Measurements from ENCODE around the gene NDRG3. TPM values are rescaled to one million over a fixed set of nuclear protein-coding genes. Genes with fewer than 3 reads are reported as not detected.
A peak's percentile ranks its signal among the peaks of the same experiment; 100 is the strongest.
"Not testable (repeated sequence)": the region's sequence is repeated elsewhere in the genome, so short reads cannot be mapped to it uniquely, and the experiment has no call there.

NDRG3 gene
- total RNA-seq, 1 experiment from 2014 or later = 18.3 TPM

- not testable (repeated sequence) for DNase-seq (ENCODE audit: low read depth)
Observed at GRCh38 chr20:36695467-36695866, 50.4 kb downstream of the NDRG3 start.

- DNase-seq (ENCODE audit: low read depth) = no peak
Observed at GRCh38 chr20:36688630-36689029, 57.3 kb downstream of the NDRG3 start.

GRCh38 chr20:36687850-36688249 is 58.0 kb downstream of the NDRG3 start:
- no peak for DNase-seq (ENCODE audit: low read depth)

- no peak for DNase-seq (ENCODE audit: low read depth)
Observed at GRCh38 chr20:36686944-36687343, 58.9 kb downstream of the NDRG3 start.

GRCh38 chr20:36686504-36686903 is 59.4 kb downstream of the NDRG3 start:
- no peak for DNase-seq (ENCODE audit: low read depth)

- no peak for DNase-seq (ENCODE audit: low read depth)
Observed at GRCh38 chr20:36684747-36685146, 61.1 kb downstream of the NDRG3 start.

GRCh38 chr20:36682311-36682710 is 63.6 kb downstream of the NDRG3 start:
- DNase-seq (ENCODE audit: low read depth) = no peak

- no peak for DNase-seq (ENCODE audit: low read depth)
Observed at GRCh38 chr20:36677422-36677771, 68.5 kb downstream of the NDRG3 start.

GRCh38 chr20:36676701-36677421 is 69.0 kb downstream of the NDRG3 start:
- no peak for DNase-seq (ENCODE audit: low read depth)

GRCh38 chr20:36675545-36675944 is 70.3 kb downstream of the NDRG3 start:
- DNase-seq (ENCODE audit: low read depth) = not testable (repeated sequence)

- DNase-seq (ENCODE audit: low read depth) = no peak
Observed at GRCh38 chr20:36672991-36673390, 72.9 kb downstream of the NDRG3 start.

GRCh38 chr20:36670665-36671357 is 75.1 kb downstream of the NDRG3 start:
- DNase-seq (ENCODE audit: low read depth) = no peak

GRCh38 chr20:36666181-36666740 is 79.6 kb downstream of the NDRG3 start:
- DNase-seq (ENCODE audit: low read depth) = peak; percentile 15

GRCh38 chr20:36663031-36663430 is 82.9 kb downstream of the NDRG3 start:
- DNase-seq (ENCODE audit: low read depth) = no peak

- DNase-seq (ENCODE audit: low read depth) = no peak
Observed at GRCh38 chr20:36658300-36658699, 87.6 kb downstream of the NDRG3 start.

- no peak for DNase-seq (ENCODE audit: low read depth)
Observed at GRCh38 chr20:36656733-36657132, 89.2 kb downstream of the NDRG3 start.

GRCh38 chr20:36655004-36655403 is 90.9 kb downstream of the NDRG3 start:
- DNase-seq (ENCODE audit: low read depth) = no peak

- DNase-seq (ENCODE audit: low read depth) = no peak
Observed at GRCh38 chr20:36654506-36654905, 91.4 kb downstream of the NDRG3 start.

- DNase-seq (ENCODE audit: low read depth) = no peak
Observed at GRCh38 chr20:36653456-36653855, 92.4 kb downstream of the NDRG3 start.

GRCh38 chr20:36647196-36648121 is 98.4 kb downstream of the NDRG3 start:
- DNase-seq (ENCODE audit: low read depth) = no peak

GRCh38 chr20:36646678-36647077 is 99.2 kb downstream of the NDRG3 start:
- DNase-seq (ENCODE audit: low read depth) = no peak

- no peak for DNase-seq (ENCODE audit: low read depth)
Observed at GRCh38 chr20:36645998-36646397, 99.9 kb downstream of the NDRG3 start, which contains the start of gene SLA2. Gene SLA2 (minus strand): TSS chr20:36646196. CDS start chr20:36641335, 4,861 bp downstream.
